PFSK-1 (cell line): ENCODE results near the gene CLK2.

ENCODE experiments used
- FOXP2 ChIP-seq: optimal IDR thresholded peaks from 2 replicates; pipeline ENCODE3; 2011; ENCODE audit warnings: borderline replicate concordance, control low read depth, inconsistent platforms; ENCODE audit not compliant: insufficient read depth; ENCODE audit errors: extremely low read length, extremely low read depth
- POLR2AphosphoS5 ChIP-seq: IDR thresholded peaks from 2 replicates; pipeline ENCODE4 v1.6.1; 2012; ENCODE audit warnings: low read depth, mild to moderate bottlenecking, control low read depth, low read length, moderate library complexity
- SIN3A ChIP-seq: IDR thresholded peaks from 2 replicates; pipeline ENCODE4 v1.6.1; 2012; ENCODE audit warnings: mild to moderate bottlenecking, low read length, moderate library complexity, borderline replicate concordance; ENCODE audit not compliant: insufficient read depth
- TAF1 ChIP-seq: IDR thresholded peaks from 2 replicates; pipeline ENCODE4 v1.6.1; 2012; ENCODE audit warnings: low read length, control low read depth, borderline replicate concordance; ENCODE audit not compliant: insufficient read depth
- TF ChIP-seq, protein P1 (sequence below), 2 experiments: IDR thresholded peaks; 2 replicates each; pipeline versions ENCODE4 v1.6.1 to v1.8.0; 2011 to 2012; ENCODE audit warnings: low read depth in 2 of 2, low read length in 2 of 2, control low read depth in 1 of 2, inconsistent platforms in 1 of 2, mild to moderate bottlenecking in 1 of 2, moderate library complexity in 1 of 2; ENCODE audit not compliant: insufficient read depth in 1 of 2

CLK2 gene

DNA sequence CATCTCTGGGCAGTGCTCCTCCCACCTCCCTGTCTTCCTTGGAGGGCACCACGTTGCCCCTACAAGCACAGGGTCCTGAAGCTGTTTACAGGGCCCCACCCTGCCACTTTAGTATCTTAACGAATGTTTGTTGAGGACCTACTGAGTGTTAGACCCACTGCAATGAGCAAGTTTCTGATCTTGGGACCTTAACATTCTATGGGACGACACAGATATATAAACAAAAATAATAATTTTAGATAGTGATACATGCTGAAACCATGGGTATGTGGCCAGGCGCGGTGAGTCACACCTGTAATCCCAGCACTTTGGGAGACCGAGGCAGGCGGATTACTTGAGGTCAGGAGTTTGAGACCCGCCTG is 28.2 kb downstream of the CLK2 start:
- TF ChIP-seq FOXP2 = no peak
- TF ChIP-seq TAF1 = no peak
- TF ChIP-seq SIN3A = no peak
- no peak for TF ChIP-seq POLR2AphosphoS5
- TF ChIP-seq, protein P1, sequence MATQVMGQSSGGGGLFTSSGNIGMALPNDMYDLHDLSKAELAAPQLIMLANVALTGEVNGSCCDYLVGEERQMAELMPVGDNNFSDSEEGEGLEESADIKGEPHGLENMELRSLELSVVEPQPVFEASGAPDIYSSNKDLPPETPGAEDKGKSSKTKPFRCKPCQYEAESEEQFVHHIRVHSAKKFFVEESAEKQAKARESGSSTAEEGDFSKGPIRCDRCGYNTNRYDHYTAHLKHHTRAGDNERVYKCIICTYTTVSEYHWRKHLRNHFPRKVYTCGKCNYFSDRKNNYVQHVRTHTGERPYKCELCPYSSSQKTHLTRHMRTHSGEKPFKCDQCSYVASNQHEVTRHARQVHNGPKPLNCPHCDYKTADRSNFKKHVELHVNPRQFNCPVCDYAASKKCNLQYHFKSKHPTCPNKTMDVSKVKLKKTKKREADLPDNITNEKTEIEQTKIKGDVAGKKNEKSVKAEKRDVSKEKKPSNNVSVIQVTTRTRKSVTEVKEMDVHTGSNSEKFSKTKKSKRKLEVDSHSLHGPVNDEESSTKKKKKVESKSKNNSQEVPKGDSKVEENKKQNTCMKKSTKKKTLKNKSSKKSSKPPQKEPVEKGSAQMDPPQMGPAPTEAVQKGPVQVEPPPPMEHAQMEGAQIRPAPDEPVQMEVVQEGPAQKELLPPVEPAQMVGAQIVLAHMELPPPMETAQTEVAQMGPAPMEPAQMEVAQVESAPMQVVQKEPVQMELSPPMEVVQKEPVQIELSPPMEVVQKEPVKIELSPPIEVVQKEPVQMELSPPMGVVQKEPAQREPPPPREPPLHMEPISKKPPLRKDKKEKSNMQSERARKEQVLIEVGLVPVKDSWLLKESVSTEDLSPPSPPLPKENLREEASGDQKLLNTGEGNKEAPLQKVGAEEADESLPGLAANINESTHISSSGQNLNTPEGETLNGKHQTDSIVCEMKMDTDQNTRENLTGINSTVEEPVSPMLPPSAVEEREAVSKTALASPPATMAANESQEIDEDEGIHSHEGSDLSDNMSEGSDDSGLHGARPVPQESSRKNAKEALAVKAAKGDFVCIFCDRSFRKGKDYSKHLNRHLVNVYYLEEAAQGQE (IDR thresholded peaks at IDR 0.05; ENCODE audit: insufficient read depth in 1 of 2, low read depth in 2 of 2, low read length in 2 of 2) = no peak

- TF ChIP-seq FOXP2 (peak; percentile 41), SIN3A (peak; percentile 62; the same call in 1 of the 2 replicates), POLR2AphosphoS5 (peak; percentile 99), TAF1 (peak; percentile 87; the same call in 1 of the 2 replicates)
- TF ChIP-seq, protein P1 (IDR thresholded peaks at IDR 0.05; ENCODE audit: insufficient read depth in 1 of 2, low read depth in 2 of 2, low read length in 2 of 2) = peak; percentile 45 to 53; a peak in 2 of 4 replicates
Measured at GRCh38 chr1:155244368-155245162, 28.7 kb downstream of the CLK2 start.

GRCh38 chr1:155242805-155243358 is 30.4 kb downstream of the CLK2 start:
- TF ChIP-seq SIN3A = no peak

DNA sequence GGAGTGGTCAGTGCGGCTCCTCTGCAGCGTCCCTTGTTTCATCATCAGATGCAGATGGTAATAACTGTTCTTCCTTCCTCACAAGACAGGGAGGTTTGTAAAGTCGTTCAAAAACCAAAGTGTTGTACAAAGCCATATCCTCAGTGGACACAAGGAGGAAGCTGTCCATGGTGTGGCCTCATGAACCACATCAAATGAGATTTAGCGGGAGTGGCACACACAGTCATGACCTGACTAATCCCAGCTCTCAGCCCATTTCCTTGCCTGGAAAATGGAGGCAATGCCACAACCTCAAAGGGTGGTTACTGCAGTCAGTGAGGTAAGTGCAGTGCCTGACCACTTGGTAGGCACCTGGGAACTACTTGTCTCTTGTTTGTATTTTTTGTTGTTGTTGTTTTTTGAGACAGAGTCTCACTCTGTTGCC is 31.5 kb downstream of the CLK2 start:
- TF ChIP-seq FOXP2 = no peak
- TF ChIP-seq, protein P1 (IDR thresholded peaks at IDR 0.05; ENCODE audit: insufficient read depth in 1 of 2, low read depth in 2 of 2, low read length in 2 of 2) = peak; percentile 50 to 74; a peak in 3 of 4 replicates

- TF ChIP-seq TAF1 = peak; percentile 41; the same call in 1 of the 2 replicates
- TF ChIP-seq SIN3A = peak; percentile 99
- TF ChIP-seq, protein P1 (IDR thresholded peaks at IDR 0.05; ENCODE audit: insufficient read depth in 1 of 2, low read depth in 2 of 2, low read length in 2 of 2) = no peak
Measured at GRCh38 chr1:155241069-155241679, 32.1 kb downstream of the CLK2 start.
